Measurements from ENCODE around the gene ATP8B3. TPM values are rescaled to one million over a fixed set of nuclear protein-coding genes. Genes with fewer than 3 reads are reported as not detected.

The ATP8B3 gene
- total and polyA plus RNA-seq, 9 of the 15 experiments (the other 6 are each of a cell fraction or from before 2014, with no cell fraction given): 1.2 to 12.3 (median 3.8) TPM

DNA sequence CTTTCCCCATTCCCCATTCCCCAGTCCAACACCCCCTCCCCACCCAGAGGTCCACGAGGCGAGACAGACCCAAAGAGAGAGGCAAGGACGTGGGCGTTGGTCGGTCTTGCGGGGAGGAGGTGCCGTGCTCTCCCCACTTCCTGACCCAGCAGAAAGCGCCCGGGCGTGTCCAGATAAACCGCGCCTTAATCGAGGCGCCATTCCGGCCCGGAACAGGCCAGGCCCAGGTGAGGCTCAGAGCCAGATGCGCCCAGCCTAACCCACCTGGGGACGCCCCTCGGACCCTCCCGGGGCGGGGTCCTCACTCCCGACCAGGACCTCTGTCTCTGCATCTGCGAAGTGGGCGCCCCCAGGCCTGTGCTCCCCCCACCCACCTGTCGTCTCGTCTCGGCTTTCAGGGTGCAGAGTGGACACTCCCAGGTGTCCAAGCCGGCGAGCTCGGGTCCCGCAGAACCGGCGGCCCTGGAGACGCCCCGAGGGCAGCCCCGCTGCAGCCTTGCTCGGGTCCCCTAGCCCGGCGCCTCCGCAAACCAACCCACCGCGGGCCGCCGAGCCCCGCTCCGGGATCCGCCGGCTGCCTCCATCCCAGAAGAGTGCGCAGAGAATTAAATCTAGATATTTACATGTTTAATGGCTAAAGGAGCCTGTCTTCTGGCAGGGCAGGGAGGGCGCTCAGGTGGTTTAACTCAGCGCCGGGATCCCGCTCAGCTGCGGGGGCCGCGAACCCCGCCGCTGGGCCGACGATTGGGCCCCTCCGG, 63.8 kb downstream of the ATP8B3 start:
- ChIA-PET CTCF (ENCODE audit: low intra/inter-chr PET ratio) (no interaction called here), POLR2A (interaction anchor here (0.7 to 0.9 kb wide), 2 partner anchors 474 to 650 kb away, joined by 3 to 4 read pairs; no protein-coding TSS in a partner anchor)
- H3K36me3 ChIP-seq (ENCODE audit: control insufficient read depth, insufficient read depth, low read length): no peaks in the 10 kb centered on the region
- peaks cover 0 to 4% of the 10 kb centered on the region in 2 experiments; a peak in 1 of 5 replicates for H3K27me3 ChIP-seq (ENCODE audit: control insufficient read depth in 2 of 2, insufficient read depth in 2 of 2, low read length in 2 of 2)
- DNase-seq (ENCODE audit: extremely low read depth in 1 of 4, low spot score in 3 of 4) (peak in 1 of 4 experiments; percentile 80), FAIRE-seq (no peak), ATAC-seq (peak; percentile 84)
- H3K4me2 ChIP-seq (ENCODE audit: insufficient read depth, low read length): peak overlapping the region; percentile 84
- H3K4me3 ChIP-seq: peak overlapping the region; percentile 40
- H3K27ac ChIP-seq (ENCODE audit: extremely low read depth, low read depth, low read length): peak overlapping the region; percentile 90
- WGBS (ENCODE audit: insufficient coverage, low coverage, missing lambda C conversion rate): 2% methylated on average over 38 of the region's 61 CpGs
- TSS peak; percentile 92 for BruUV-seq (replicated peaks)
- no peaks in the 10 kb centered on the region for H3K9me1 ChIP-seq (ENCODE audit: control insufficient read depth, insufficient read depth, low read length)
- peaks cover 24 to 74% of the 10 kb centered on the region in 2 experiments for H3K4me1 ChIP-seq (replicated peaks in 1 of 2; ENCODE audit: control insufficient read depth in 2 of 2, insufficient read depth in 2 of 2, low read length in 2 of 2)
- no peaks in the 10 kb centered on the region for H3K79me2 ChIP-seq (ENCODE audit: control insufficient read depth, insufficient read depth, low read length)
- H2AFZ ChIP-seq (ENCODE audit: low read depth, low read length): peak overlapping the region; percentile 78
- intact Hi-C loops (cut with micrococcal nuclease) (no loop called here), in situ Hi-C loops (cut with MboI) (no loop called here)
- peak overlapping the region; percentile 76 to 97 for H3K9ac ChIP-seq (ENCODE audit: insufficient read depth in 1 of 2, low read depth in 2 of 2, low read length in 2 of 2)
- no peaks in the 10 kb centered on the region for H4K20me1 ChIP-seq (replicated peaks; ENCODE audit: control insufficient read depth, insufficient read depth, low read length)
- H3K9me3 ChIP-seq (replicated peaks; ENCODE audit: control insufficient read depth, insufficient read depth, low read depth, low read length): no peaks in the 10 kb centered on the region
- TF ChIP-seq SMARCC2 (IDR thresholded peaks at IDR 0.05; ENCODE audit: low read depth) (no peak), ZNF561 (CRISPR knock-in tag; conservative IDR thresholded peaks at IDR 0.05) (no peak), MAFG (tag; conservative IDR thresholded peaks at IDR 0.05) (peak; percentile 40), ZNF79 (CRISPR knock-in tag; IDR thresholded peaks at IDR 0.05; ENCODE audit: low read depth) (no peak), HDAC8 (tag; IDR thresholded peaks at IDR 0.05) (0 out of 2 replicates have a peak, but pooled peaks have one; percentile 40), MTA2 (IDR thresholded peaks at IDR 0.05; ENCODE audit: low read depth) (no peak), ZNF699 (CRISPR knock-in tag; IDR thresholded peaks at IDR 0.05; ENCODE audit: insufficient replicate concordance) (no peak), NCOA1 (IDR thresholded peaks at IDR 0.05; ENCODE audit: low read depth) (peak; percentile 30; the same call in 1 of the 2 replicates), NR2F6 (CRISPR knock-in tag; IDR thresholded peaks at IDR 0.05) (no peak), CBX8 (IDR thresholded peaks at IDR 0.05; ENCODE audit: borderline replicate concordance, extremely low read depth, low read depth, low read length, poor library complexity, severe bottlenecking) (no peak), TRIM24 (IDR thresholded peaks at IDR 0.05) (0 out of 4 replicates have a peak, but pooled peaks of 1 of the 2 experiments have one; percentile 20), ZBTB17 (CRISPR knock-in tag; IDR thresholded peaks at IDR 0.05) (no peak), NONO (IDR thresholded peaks at IDR 0.05; ENCODE audit: low read depth in 2 of 2, low read length in 1 of 2) (peak in 1 of 2 experiments; percentile 59; a peak in 2 of 4 replicates), EP400 (IDR thresholded peaks at IDR 0.05) (peak; percentile 44; the same call in 1 of the 2 replicates), ARID2 (IDR thresholded peaks at IDR 0.05) (no peak)
- TF ChIP-seq, protein P1, sequence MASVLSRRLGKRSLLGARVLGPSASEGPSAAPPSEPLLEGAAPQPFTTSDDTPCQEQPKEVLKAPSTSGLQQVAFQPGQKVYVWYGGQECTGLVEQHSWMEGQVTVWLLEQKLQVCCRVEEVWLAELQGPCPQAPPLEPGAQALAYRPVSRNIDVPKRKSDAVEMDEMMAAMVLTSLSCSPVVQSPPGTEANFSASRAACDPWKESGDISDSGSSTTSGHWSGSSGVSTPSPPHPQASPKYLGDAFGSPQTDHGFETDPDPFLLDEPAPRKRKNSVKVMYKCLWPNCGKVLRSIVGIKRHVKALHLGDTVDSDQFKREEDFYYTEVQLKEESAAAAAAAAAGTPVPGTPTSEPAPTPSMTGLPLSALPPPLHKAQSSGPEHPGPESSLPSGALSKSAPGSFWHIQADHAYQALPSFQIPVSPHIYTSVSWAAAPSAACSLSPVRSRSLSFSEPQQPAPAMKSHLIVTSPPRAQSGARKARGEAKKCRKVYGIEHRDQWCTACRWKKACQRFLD (CRISPR knock-in tag; IDR thresholded peaks at IDR 0.05): peak; percentile 74; the same call in 1 of the 2 replicates
- TF ChIP-seq, protein P2, sequence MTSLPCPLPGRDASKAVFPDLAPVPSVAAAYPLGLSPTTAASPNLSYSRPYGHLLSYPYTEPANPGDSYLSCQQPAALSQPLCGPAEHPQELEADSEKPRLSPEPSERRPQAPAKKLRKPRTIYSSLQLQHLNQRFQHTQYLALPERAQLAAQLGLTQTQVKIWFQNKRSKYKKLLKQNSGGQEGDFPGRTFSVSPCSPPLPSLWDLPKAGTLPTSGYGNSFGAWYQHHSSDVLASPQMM (CRISPR knock-in tag; IDR thresholded peaks at IDR 0.05): no peak
- TF ChIP-seq, protein P3, sequence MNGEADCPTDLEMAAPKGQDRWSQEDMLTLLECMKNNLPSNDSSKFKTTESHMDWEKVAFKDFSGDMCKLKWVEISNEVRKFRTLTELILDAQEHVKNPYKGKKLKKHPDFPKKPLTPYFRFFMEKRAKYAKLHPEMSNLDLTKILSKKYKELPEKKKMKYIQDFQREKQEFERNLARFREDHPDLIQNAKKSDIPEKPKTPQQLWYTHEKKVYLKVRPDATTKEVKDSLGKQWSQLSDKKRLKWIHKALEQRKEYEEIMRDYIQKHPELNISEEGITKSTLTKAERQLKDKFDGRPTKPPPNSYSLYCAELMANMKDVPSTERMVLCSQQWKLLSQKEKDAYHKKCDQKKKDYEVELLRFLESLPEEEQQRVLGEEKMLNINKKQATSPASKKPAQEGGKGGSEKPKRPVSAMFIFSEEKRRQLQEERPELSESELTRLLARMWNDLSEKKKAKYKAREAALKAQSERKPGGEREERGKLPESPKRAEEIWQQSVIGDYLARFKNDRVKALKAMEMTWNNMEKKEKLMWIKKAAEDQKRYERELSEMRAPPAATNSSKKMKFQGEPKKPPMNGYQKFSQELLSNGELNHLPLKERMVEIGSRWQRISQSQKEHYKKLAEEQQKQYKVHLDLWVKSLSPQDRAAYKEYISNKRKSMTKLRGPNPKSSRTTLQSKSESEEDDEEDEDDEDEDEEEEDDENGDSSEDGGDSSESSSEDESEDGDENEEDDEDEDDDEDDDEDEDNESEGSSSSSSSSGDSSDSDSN (IDR thresholded peaks at IDR 0.05; ENCODE audit: borderline replicate concordance in 1 of 2, low read depth in 2 of 2, low read length in 2 of 2): 0 out of 4 replicates have a peak, but pooled peaks of 1 of the 2 experiments have one; percentile 58
